H1 (cell line): ENCODE data around the gene ZMIZ1. TPM values are rescaled to one million over a fixed set of nuclear protein-coding genes. Genes with fewer than 3 reads are reported as not detected.

ENCODE experiments used
- CTCF ChIA-PET: fragments of 300-600 bp; sonication (Branson Sonifier 250); formaldehyde crosslinking; loops from one replicate; lab custom pipeline; 2021; ENCODE audit not compliant: partially characterized antibody; lab: Charles Lee
- POLR2A ChIA-PET: fragments of 300-600 bp; sonication (Branson Sonifier 250); formaldehyde crosslinking; loops from one replicate; lab custom pipeline; 2021; ENCODE audit warnings: inconsistent platforms; ENCODE audit not compliant: partially characterized antibody; lab: Charles Lee
- DNase-seq, 2 experiments: peaks; one replicate each; pipeline versions ENCODE4 v3.0.0 to v3.0.0-alpha.2; 2010 to 2022; ENCODE audit warnings: low spot score in 2 of 2, low read depth in 1 of 2, mixed read lengths in 1 of 2
- FAIRE-seq: peaks from 2 replicates; lab custom pipeline; 2011; peaks lifted over from hg19 to GRCh38; lab: Jason Lieb, UNC
- H2AFZ ChIP-seq: 2 replicates; pipeline ENCODE4 v1.8.1; 2012; ENCODE audit warnings: low read length, inconsistent platforms
- H2AK5ac ChIP-seq: 2 replicates; pipeline ENCODE4 v1.6.1; 2013; ENCODE audit warnings: low read depth, low read length
- H2BK120ac ChIP-seq: replicated peaks from 2 replicates; pipeline ENCODE3; 2013; ENCODE audit warnings: low read depth, low read length, inconsistent platforms
- H2BK12ac ChIP-seq: 2 replicates; pipeline ENCODE4 v1.6.1; 2013; ENCODE audit warnings: low read depth, low read length
- H2BK15ac ChIP-seq: 2 replicates; pipeline ENCODE4 v1.6.1; 2013; ENCODE audit warnings: low read length
- H2BK20ac ChIP-seq: 2 replicates; pipeline ENCODE4 v1.6.1; 2013; ENCODE audit warnings: low read length
- H2BK5ac ChIP-seq: 2 replicates; pipeline ENCODE4 v1.6.1; 2013; ENCODE audit warnings: low read depth, low read length
- H3K14ac ChIP-seq: 2 replicates; pipeline ENCODE4 v1.6.1; 2013; ENCODE audit warnings: inconsistent platforms; ENCODE audit not compliant: insufficient read length
- H3K18ac ChIP-seq: 2 replicates; pipeline ENCODE4 v1.6.1; 2013; ENCODE audit warnings: low read length; ENCODE audit errors: extremely low read depth
- H3K23ac ChIP-seq: 2 replicates; pipeline ENCODE4 v1.6.1; 2013; ENCODE audit warnings: inconsistent platforms; ENCODE audit not compliant: insufficient read length
- H3K23me2 ChIP-seq: 2 replicates; pipeline ENCODE4 v1.6.1; 2013; ENCODE audit warnings: low read depth, low read length
- H3K27ac ChIP-seq: 2 replicates; pipeline ENCODE4 v1.6.1; 2011; ENCODE audit warnings: low read depth, low read length, inconsistent platforms
- H3K27me3 ChIP-seq, 4 experiments: replicated peaks in 1 of 4; 1 replicate in 1 of 4; 2 replicates in 3 of 4; pipeline versions ENCODE4 v1.6.1 to v1.8.1; 2011 to 2013; ENCODE audit warnings: low read length in 3 of 4, mild to moderate bottlenecking in 3 of 4, inconsistent platforms in 2 of 4, mixed read lengths in 2 of 4, moderate library complexity in 1 of 4; ENCODE audit not compliant: control insufficient read depth in 3 of 4, insufficient read depth in 3 of 4; ENCODE audit errors: extremely low read depth in 1 of 4
- H3K36me3 ChIP-seq, 4 experiments: 2 replicates each; pipeline versions ENCODE4 v1.6.1 to v1.8.1; 2011 to 2013; ENCODE audit warnings: mild to moderate bottlenecking in 4 of 4, low read length in 3 of 4, moderate library complexity in 2 of 4, control low read depth in 1 of 4, inconsistent platforms in 1 of 4; ENCODE audit not compliant: insufficient read depth in 4 of 4, control insufficient read depth in 2 of 4
- H3K4ac ChIP-seq: replicated peaks from 2 replicates; pipeline ENCODE3; 2013; ENCODE audit warnings: low read length, low read depth, mixed read lengths, inconsistent platforms; ENCODE audit not compliant: insufficient read length
- H3K4me1 ChIP-seq, 4 experiments: replicated peaks in 1 of 4; 1 replicate in 1 of 4; 2 replicates in 3 of 4; pipeline versions ENCODE4 v1.6.1 to v1.8.1; 2011 to 2013; ENCODE audit warnings: low read length in 3 of 4, inconsistent platforms in 2 of 4, mixed read lengths in 1 of 4; ENCODE audit not compliant: insufficient read depth in 4 of 4, control insufficient read depth in 3 of 4
- H3K4me2 ChIP-seq, 2 experiments: 2 replicates each; pipeline versions ENCODE4 v1.6.1 to v1.8.1; 2011 to 2013; ENCODE audit warnings: low read depth in 2 of 2, low read length in 2 of 2, control low read depth in 1 of 2, inconsistent platforms in 1 of 2, mild to moderate bottlenecking in 1 of 2; ENCODE audit not compliant: insufficient read depth in 1 of 2
- H3K4me3 ChIP-seq, 4 experiments: fragments of 200-600, 300-600 bp in 1 of 4; sonication (generic), shearing (Covaris generic), sonication (Bioruptor Twin) in 1 of 4; 2 replicates each; pipeline versions ENCODE4 v1.5.1 to v1.8.1; 2011 to 2016; ENCODE audit warnings: low read length in 4 of 4, low read depth in 3 of 4, control low read depth in 2 of 4, inconsistent platforms in 2 of 4, mild to moderate bottlenecking in 2 of 4, mixed read lengths in 1 of 4, moderate library complexity in 1 of 4; ENCODE audit not compliant: insufficient read depth in 2 of 4; ENCODE audit errors: extremely low read depth in 1 of 4
- H3K56ac ChIP-seq: replicated peaks from 2 replicates; pipeline ENCODE3; 2013; ENCODE audit warnings: low read depth, mild to moderate bottlenecking, mixed read lengths, low read length, inconsistent platforms; ENCODE audit not compliant: insufficient read length
- H3K79me1 ChIP-seq: 2 replicates; pipeline ENCODE4 v1.6.1; 2013; ENCODE audit warnings: low read depth, low read length, control low read depth
- H3K79me2 ChIP-seq, 2 experiments: 2 replicates each; pipeline versions ENCODE4 v1.6.1 to v1.8.1; 2012 to 2013; ENCODE audit warnings: low read length in 2 of 2, mild to moderate bottlenecking in 2 of 2, inconsistent platforms in 1 of 2; ENCODE audit not compliant: insufficient read depth in 2 of 2, control insufficient read depth in 1 of 2
- H3K9ac ChIP-seq, 4 experiments: replicated peaks in 1 of 4; 1 replicate in 1 of 4; 2 replicates in 3 of 4; pipeline versions ENCODE4 v1.6.1 to v1.8.1; 2011 to 2013; ENCODE audit warnings: low read depth in 3 of 4, low read length in 3 of 4, control low read depth in 2 of 4, mild to moderate bottlenecking in 2 of 4, moderate library complexity in 2 of 4, inconsistent platforms in 1 of 4; ENCODE audit errors: extremely low read depth in 1 of 4
- H3K9me3 ChIP-seq, 2 experiments: 2 replicates each; pipeline versions ENCODE4 v1.6.1 to v1.8.1; 2012 to 2013; ENCODE audit warnings: mild to moderate bottlenecking in 2 of 2, moderate library complexity in 2 of 2, control low read depth in 1 of 2, inconsistent platforms in 1 of 2, low read depth in 1 of 2, low read length in 1 of 2, mixed read lengths in 1 of 2; ENCODE audit not compliant: insufficient read depth in 2 of 2
- H4K20me1 ChIP-seq, 2 experiments: replicated peaks in 1 of 2; 2 replicates each; pipeline versions ENCODE3 to v1.8.1; 2011 to 2013; ENCODE audit warnings: inconsistent platforms in 2 of 2, low read length in 2 of 2, mild to moderate bottlenecking in 1 of 2; ENCODE audit not compliant: insufficient read depth in 2 of 2, control insufficient read depth in 1 of 2
- H4K5ac ChIP-seq: 2 replicates; pipeline ENCODE4 v1.6.1; 2013; ENCODE audit warnings: low read length, low read depth, mixed read lengths, inconsistent platforms; ENCODE audit not compliant: insufficient read length
- H4K8ac ChIP-seq: 2 replicates; pipeline ENCODE4 v1.8.0; 2013; ENCODE audit warnings: mild to moderate bottlenecking, moderate library complexity, low read length, inconsistent platforms; ENCODE audit not compliant: insufficient read depth; ENCODE audit errors: extremely low read depth
- H4K91ac ChIP-seq: replicated peaks from 2 replicates; pipeline ENCODE3; 2013; ENCODE audit warnings: low read length, mixed read lengths, inconsistent platforms; ENCODE audit not compliant: insufficient read length
- BRCA1 ChIP-seq: IDR thresholded peaks from 2 replicates; pipeline ENCODE4 v1.6.1; 2012; ENCODE audit warnings: low read depth, low read length, improper control_type of control experiment
- CBX8 ChIP-seq: fragments of 300-800, 300-1000 bp; sonication (generic); IDR thresholded peaks from 2 replicates; pipeline ENCODE4 v1.7.1; 2016; ENCODE audit warnings: low read depth, low read length, borderline replicate concordance
- CTBP2 ChIP-seq: IDR thresholded peaks from 2 replicates; pipeline ENCODE4 v1.7.0; 2011; ENCODE audit warnings: borderline replicate concordance, mild to moderate bottlenecking, moderate library complexity, mixed read lengths, low read length; ENCODE audit not compliant: insufficient read depth, insufficient read length
- HDAC6 ChIP-seq: IDR thresholded peaks from one replicate; pipeline ENCODE4 v1.7.1; 2012; ENCODE audit warnings: low read depth, mild to moderate bottlenecking, inconsistent platforms, low read length, moderate library complexity
- NRF1 ChIP-seq: IDR thresholded peaks from 2 replicates; pipeline ENCODE4 v1.6.1; 2011; ENCODE audit warnings: mild to moderate bottlenecking, low read depth, low read length, improper control_type of control experiment
- RAD21 ChIP-seq, 2 experiments: IDR thresholded peaks in 1 of 2; conservative IDR thresholded peaks in 1 of 2; 2 replicates each; pipeline ENCODE4 v1.6.1; 2011; ENCODE audit warnings: low read depth in 2 of 2, low read length in 2 of 2, improper control_type of control experiment in 1 of 2, inconsistent platforms in 1 of 2, mild to moderate bottlenecking in 1 of 2, moderate library complexity in 1 of 2
- RFX5 ChIP-seq: IDR thresholded peaks from 2 replicates; pipeline ENCODE4 v1.6.1; 2011; ENCODE audit warnings: low read depth, low read length, improper control_type of control experiment, borderline replicate concordance
- RNF2 ChIP-seq: fragments of 200-900, 300-1000 bp; sonication (generic); IDR thresholded peaks from 2 replicates; pipeline ENCODE4 v1.7.1; 2016; ENCODE audit warnings: borderline replicate concordance, low read depth, mild to moderate bottlenecking, antibody characterized with exemption, low read length; ENCODE audit not compliant: poor library complexity, severe bottlenecking; ENCODE audit errors: missing control alignments
- SIN3A ChIP-seq, 2 experiments: IDR thresholded peaks in 1 of 2; conservative IDR thresholded peaks in 1 of 2; 2 replicates each; pipeline ENCODE4 v1.6.1; 2011 to 2012; ENCODE audit warnings: low read length in 2 of 2, improper control_type of control experiment in 1 of 2, low read depth in 1 of 2, mild to moderate bottlenecking in 1 of 2
- TAF1 ChIP-seq: IDR thresholded peaks from 2 replicates; pipeline ENCODE4 v1.6.1; 2011; ENCODE audit warnings: mild to moderate bottlenecking, low read depth, low read length
- TBP ChIP-seq: IDR thresholded peaks from 2 replicates; pipeline ENCODE4 v1.6.1; 2011; ENCODE audit warnings: low read depth, low read length, improper control_type of control experiment
- WGBS, 2 experiments: shearing (Covaris generic) in 1 of 2; methylation state at CpG; one replicate each; pipeline versions ENCODE4 v1.1.6 to v1.1.7; 2013 to 2015; ENCODE audit warnings: low lambda C conversion rate in 2 of 2, mixed read lengths in 2 of 2, inconsistent platforms in 1 of 2, low coverage in 1 of 2, missing lambda C conversion rate in 1 of 2; ENCODE audit not compliant: insufficient replicate concordance in 2 of 2, insufficient coverage in 1 of 2, insufficient read length in 1 of 2; ENCODE audit errors: extremely low coverage in 1 of 2, missing lambda C conversion rate in 1 of 2; 5-methylcytosine and 5-hydroxymethylcytosine counted together
- polyA plus RNA-seq, 7 experiments: library from polyadenylated mRNA; depleted of rRNA in 3 of 7; stranded (reverse) in 5 of 7; unstranded in 2 of 7; fragments of >200 nt in 5 of 7; fragments of 200-250 nt in 2 of 7; gene quantifications; 1 replicate in 5 of 7; 2 replicates in 1 of 7; 4 replicates in 1 of 7; pipeline versions ENCODE4 v1.2.1 to v1.2.3, GENCODE V29; 2011 to 2013; ENCODE audit warnings: missing spikeins in 2 of 7, mixed read lengths in 2 of 7
- total RNA-seq: library from RNA; stranded (reverse); fragmentation: NEBNext Ultra II Directional; extraction: Animal tissue kit (Norgen Biotek cat#: 25700); gene quantifications from 2 replicates; pipeline ENCODE4 v1.2.1, GENCODE V29; 2021
- TF ChIP-seq, protein P1 (sequence below): IDR thresholded peaks from 2 replicates; pipeline ENCODE4 v1.6.1; 2012; ENCODE audit warnings: inconsistent platforms

ZMIZ1 gene
- total and polyA plus RNA-seq, 2 of the 8 experiments (the other 6 are each of a cell fraction or from before 2014, with no cell fraction given): 8.1 to 28.0 TPM

DNA sequence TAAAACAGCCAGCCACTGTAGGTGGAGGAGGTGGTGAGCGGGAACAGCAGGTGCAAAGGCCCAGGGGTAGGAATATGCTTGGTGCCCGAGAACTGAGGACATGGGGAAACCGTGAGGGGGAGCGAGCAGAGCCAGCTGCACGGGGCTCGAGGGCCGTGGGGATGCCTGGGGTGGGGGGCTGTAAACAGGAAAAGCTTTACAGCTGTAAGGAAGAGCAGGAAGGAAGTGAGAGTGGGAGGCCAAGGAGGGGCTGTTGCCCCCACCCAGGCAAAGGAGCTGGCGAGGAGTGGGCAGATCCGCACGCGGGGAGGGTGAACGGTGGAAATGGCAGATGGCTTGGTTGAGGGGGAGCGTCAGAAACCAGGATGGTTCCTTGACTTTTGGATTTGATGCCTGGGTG is 34.4 kb downstream of the ZMIZ1 start:
- Histone ChIP-seq H2BK12ac (no peak overlapping the region), H3K18ac (no peak overlapping the region), H3K27me3 (no peaks in the 10 kb centered on the region), H3K36me3 (no peaks in the 10 kb centered on the region), H3K27ac (no peak overlapping the region), H2BK5ac (peak overlapping the region; percentile 38), H3K56ac (no peak overlapping the region), H2BK15ac (no peak overlapping the region), H3K23me2 (no peaks in the 10 kb centered on the region; the same call in 1 of the 2 replicates), H4K5ac (no peak overlapping the region), H3K79me1 (peaks cover 63% of the 10 kb centered on the region), H3K4me2 (no peak overlapping the region), H3K79me2 (peaks cover 10 to 99% of the 10 kb centered on the region in 2 experiments; a peak in 3 of 4 replicates), H3K9ac (no peak overlapping the region), H3K9me3 (no peaks in the 10 kb centered on the region), H4K8ac (no peak overlapping the region; the same call in 1 of the 2 replicates), H3K14ac (no peak overlapping the region), H3K23ac (no peak overlapping the region), H3K4ac (no peak overlapping the region), H3K4me3 (no peak overlapping the region), H2AFZ (no peak overlapping the region), H2BK120ac (no peak overlapping the region), H4K91ac (no peak overlapping the region), H4K20me1 (peaks cover 32 to 46% of the 10 kb centered on the region in 2 experiments), H2AK5ac (no peak overlapping the region; the same call in 1 of the 2 replicates), H3K4me1 (peaks cover 12 to 41% (median 26%) of the 10 kb centered on the region in 4 experiments), H2BK20ac (no peak overlapping the region)
- CTCF ChIA-PET: interaction anchor here (0.7 to 1.9 kb wide), 4 partner anchors 20 to 92 kb away, joined by 3 to 11 read pairs (median 4); no protein-coding TSS in a partner anchor
- 86% methylated on average over 7 of the region's 13 CpGs; no CpG with 5 or more reads in 1 of the 2 experiments for WGBS, 2 experiments
- POLR2A ChIA-PET: no interaction called here
- DNase-seq (no peak), FAIRE-seq (no peak)
- TF ChIP-seq TBP: no peak
- TF ChIP-seq NRF1: no peak
- TF ChIP-seq CTBP2: no peak
- no peak for TF ChIP-seq CBX8
- TF ChIP-seq RFX5: no peak
- TF ChIP-seq RAD21 (IDR thresholded peaks at IDR 0.05 in 1 of 2, conservative IDR thresholded peaks at IDR 0.05 in 1 of 2; ENCODE audit: low read depth in 2 of 2, low read length in 2 of 2): no peak
- TF ChIP-seq, protein P1, sequence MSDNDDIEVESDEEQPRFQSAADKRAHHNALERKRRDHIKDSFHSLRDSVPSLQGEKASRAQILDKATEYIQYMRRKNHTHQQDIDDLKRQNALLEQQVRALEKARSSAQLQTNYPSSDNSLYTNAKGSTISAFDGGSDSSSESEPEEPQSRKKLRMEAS: no peak
- TF ChIP-seq RNF2: no peak
- TF ChIP-seq TAF1: no peak
- TF ChIP-seq BRCA1: no peak
- TF ChIP-seq HDAC6: no peak
- TF ChIP-seq SIN3A (conservative IDR thresholded peaks at IDR 0.05 in 1 of 2, IDR thresholded peaks at IDR 0.05 in 1 of 2; ENCODE audit: low read depth in 1 of 2, low read length in 2 of 2): no peak
